ENCODE measurements around the gene ABCC2. TPM values are rescaled to one million over a fixed set of nuclear protein-coding genes. Genes with fewer than 3 reads are reported as not detected.
"Not testable (repeated sequence)": the region's sequence is repeated elsewhere in the genome, so short reads cannot be mapped to it uniquely, and the experiment has no call there.

The ABCC2 gene
- polyA plus RNA-seq, 3 donors, result 10.3 to 11.0 (median 10.3) TPM

DNA sequence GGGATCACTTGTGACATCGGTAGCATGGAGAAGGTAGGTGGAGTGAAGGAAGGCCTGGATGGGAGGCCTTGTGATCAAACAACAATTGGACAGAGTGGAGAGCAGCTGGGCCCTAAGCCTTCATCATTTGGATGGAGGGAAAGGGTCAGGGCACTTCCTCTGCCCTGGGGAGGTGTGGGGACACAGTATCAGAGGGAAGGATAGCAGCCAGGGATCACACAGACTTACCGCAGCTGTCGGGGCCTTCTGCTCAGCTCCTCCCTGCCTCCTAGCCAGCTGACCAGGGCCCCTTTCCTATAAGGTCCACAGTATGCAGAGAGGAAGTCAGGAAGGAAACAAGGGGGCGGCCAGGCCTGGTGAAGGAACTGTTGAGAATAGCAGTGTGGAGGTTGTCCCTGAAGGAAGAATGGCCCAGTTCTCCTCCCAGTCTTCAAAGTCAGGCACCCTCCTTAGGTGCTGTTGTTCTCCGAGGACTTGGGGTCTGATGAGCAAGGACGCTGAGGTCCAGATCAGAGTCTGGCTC, 62.1 kb downstream of the ABCC2 start:
- DNase-seq (ENCODE audit: extremely low read depth in 1 of 11, low read depth in 9 of 11, low spot score in 4 of 11), result no peak

DNA sequence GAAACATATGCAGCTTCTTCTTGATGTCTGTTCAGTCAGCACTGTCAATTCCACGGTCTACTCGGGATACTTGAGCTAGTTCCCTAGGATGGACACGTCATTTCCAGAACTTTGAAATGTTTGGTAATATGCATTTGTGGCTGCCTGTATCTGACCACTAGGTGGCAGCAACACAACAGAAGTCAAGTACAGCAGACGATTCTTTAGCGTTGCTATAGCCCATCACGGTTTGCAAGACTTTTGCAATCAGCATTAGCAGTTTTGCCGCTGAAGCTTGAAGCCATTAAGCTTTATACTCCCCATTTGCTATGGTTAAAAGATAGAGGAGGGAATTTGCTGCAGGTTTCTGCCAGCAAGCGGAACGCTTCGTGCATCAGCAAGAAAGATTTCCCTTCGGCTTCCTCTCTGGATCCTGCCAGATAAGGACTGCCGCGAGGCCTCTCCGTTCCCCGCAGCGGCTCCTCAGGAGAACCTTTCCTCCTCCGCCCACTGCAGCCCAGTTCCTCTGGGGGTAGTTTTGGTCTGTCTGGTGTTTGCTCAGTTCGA, 63.5 kb downstream of the ABCC2 start:
- DNase-seq (ENCODE audit: extremely low read depth in 1 of 11, low read depth in 9 of 11, low spot score in 4 of 11), result peak; percentile 70 to 89 (median 80)

DNA sequence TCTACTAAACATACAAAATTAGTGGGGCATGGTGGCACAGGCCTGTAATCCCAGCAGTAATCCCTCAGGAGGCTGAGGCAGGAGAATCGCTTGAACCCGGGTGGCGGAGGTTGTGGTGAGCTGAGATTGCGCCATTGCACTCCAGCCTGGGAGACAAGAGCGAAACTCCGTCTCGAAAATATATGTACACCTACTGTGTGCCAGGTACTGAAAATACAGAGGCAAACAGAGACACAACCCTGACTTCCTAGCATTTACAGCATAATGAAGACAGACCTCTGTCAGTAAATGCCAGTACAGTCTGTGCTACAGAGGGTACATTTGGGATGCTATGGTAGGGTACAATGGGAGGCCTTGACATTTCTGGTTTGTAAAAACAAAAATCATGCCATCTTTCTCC, 66.6 kb downstream of the ABCC2 start:
- no peak for DNase-seq (ENCODE audit: extremely low read depth in 1 of 11, low read depth in 9 of 11, low spot score in 4 of 11)

DNA sequence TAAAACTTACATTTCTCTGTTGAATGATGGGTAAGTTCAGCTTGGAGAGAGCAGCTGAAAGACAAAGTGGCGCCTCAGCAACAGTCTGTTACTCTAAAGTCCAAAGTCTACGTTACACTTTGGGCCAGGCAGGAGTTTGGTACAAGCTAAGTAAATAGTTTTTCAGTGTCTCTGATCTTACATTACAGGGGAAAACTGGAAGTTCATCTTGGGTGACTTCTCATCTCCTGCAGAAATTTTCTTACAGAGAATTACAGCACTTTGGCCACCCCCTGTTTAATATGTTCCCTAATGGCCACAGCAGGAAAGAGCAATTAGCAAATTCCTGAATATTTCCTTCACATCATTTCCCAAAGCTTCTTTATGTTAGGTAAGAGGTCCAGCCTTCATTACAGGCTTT, 67.1 kb downstream of the ABCC2 start:
- no peak for DNase-seq (ENCODE audit: extremely low read depth in 1 of 11, low read depth in 9 of 11, low spot score in 4 of 11)

DNA sequence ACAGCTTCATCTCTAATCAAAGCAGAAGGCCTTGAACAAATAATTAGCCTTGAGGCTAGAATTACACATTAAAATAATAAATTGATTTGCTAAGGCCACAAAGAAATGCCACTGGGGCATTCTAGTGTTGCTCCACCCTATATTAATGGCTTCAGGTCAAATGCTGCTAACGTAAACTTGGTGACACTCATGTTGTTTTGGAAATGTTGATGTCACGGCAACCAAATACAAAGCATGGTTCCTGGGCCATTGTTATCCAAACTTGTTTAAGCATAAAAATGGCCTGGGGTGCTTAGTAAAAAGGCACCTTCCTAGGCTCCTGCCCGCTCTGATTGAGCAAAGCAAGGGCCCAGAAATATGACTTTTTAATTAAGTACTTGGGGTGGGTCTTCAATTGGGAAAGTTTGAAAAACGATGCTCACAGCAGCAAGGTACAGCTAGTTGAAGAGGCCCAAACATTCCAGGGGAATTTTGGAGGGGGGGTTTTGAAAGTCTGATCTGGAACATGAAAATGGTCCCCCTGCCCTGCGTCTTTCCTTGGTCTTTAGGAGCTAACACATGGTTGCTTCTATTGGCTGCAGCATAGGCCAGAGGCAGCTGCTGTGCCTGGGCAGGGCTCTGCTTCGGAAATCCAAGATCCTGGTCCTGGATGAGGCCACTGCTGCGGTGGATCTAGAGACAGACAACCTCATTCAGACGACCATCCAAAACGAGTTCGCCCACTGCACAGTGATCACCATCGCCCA, 67.8 kb downstream of the ABCC2 start:
- no peak for DNase-seq (ENCODE audit: extremely low read depth in 1 of 11, low read depth in 9 of 11, low spot score in 4 of 11)

DNA sequence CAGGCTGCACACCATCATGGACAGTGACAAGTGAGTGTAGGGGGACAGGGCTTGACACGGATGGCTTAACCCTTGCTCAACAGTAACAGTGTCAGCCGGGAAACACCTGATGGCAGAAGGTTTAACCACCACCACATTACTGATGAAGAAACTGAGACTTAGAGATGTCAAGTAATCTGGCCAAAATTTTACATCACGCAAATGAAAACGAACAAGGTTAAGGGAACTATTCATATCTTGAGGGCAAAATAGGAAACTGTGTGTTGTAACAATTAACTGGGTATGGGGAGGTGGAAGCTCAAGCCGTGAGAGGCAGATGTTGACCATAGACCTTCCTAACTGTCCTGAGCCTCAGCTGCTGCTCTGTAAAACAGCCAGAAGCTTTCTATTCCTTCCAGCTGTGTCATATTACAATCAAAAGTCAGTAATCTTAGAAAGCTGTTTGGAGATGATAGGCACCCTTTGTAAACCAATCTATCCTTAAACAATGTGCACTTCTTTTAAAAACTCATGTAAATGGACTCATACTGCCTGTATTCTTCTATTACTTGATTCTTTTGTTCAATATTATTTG, 68.4 kb downstream of the ABCC2 start:
- DNase-seq (ENCODE audit: extremely low read depth in 1 of 11, low read depth in 9 of 11, low spot score in 4 of 11), result no peak

DNA sequence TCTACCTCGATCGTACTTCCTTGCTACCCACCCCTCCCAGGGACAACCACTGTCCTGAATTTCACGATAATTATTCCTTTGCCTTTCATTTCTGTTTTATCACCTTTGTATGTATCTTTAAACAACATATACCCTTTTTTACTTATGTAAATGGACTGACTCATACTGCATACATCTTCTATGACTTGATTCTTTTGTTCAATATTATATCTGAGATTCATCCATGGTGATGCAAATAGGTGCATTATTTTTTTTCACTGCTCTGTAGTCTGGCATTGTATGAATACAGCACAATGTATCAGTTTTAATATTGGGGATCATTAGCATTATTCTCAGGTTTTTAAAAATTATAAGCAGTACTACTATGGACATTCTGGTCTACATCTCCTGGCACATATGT, 69.4 kb downstream of the ABCC2 start:
- no peak for DNase-seq (ENCODE audit: extremely low read depth in 1 of 11, low read depth in 9 of 11, low spot score in 4 of 11)

DNA sequence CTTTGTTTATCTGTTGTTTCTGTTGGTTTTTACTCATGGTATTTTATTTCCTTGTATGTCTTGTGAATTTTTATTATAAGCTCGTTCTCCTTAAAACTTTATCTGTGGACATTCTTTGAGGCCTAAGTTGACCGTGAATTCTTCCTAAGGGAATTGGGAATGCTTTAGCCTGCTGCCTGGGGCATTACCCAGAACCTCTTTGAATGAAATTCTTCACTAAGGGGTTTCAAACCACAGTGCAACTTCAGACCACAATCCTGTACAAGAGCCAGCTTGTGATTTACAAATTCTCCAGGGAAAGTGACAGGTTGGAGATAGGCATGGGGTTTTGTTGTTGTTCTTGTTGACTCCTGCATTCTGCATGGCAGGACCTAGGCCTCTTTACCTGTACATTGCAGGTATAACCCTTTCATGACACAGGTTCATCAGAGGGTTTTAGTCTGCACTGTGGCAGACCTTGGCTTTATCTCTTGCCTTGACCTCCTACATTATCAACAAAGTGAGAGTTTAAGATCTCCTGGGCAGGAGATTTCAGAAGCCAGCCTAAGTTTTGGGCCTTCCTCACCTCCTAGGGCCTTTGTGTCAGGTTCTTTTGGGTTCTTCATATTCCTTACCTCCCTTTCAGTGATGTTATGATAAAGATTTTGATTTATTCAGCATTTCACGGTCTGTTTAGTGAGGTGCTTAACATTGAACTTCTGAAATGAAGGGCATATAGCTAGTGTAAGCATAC, 70.2 kb downstream of the ABCC2 start:
- DNase-seq (ENCODE audit: extremely low read depth in 1 of 11, low read depth in 9 of 11, low spot score in 4 of 11), result no peak

DNA sequence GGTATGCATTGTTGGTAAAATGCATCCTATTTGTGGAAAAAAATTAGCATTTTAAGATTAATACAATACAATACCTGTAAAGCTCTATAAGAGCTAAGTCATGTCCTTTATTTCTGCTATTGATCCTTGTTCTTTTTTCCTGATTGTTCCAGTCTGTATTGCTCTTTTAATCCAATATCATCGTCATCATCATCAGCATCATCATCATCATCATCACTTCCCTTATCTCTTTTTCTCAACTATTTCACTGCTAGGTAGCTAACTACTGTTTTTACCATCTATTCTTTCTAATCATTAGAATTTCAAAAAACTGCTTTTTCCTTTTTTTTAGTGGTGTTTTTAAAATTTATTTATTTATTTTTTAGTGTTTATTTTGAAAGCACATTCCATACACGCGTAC, 71.2 kb downstream of the ABCC2 start:
- no peak for DNase-seq (ENCODE audit: extremely low read depth in 1 of 11, low read depth in 9 of 11, low spot score in 4 of 11)

DNA sequence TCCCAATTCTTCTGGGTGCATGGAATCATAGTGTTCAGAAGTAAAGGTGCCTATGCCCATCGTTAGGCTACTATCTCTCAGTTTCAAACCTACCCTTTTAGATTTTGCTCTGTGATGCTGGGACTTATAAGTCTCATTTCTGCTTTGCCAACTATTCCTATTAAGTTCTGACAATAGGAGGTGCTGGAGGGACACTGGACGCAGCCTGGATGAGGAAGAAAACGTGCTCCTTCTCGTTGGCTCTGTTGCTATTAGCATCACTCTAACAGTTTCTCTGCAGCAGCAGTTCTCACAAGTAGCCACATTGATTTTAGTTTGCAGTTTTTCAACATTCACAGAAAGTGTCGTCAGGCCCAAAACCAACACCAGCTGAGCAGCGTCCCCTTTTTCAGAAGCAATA, 72.4 kb downstream of the ABCC2 start:
- peak in 7 of 11 donors; percentile 33 to 49 (median 41) for DNase-seq (ENCODE audit: extremely low read depth in 1 of 11, low read depth in 9 of 11, low spot score in 4 of 11)

DNA sequence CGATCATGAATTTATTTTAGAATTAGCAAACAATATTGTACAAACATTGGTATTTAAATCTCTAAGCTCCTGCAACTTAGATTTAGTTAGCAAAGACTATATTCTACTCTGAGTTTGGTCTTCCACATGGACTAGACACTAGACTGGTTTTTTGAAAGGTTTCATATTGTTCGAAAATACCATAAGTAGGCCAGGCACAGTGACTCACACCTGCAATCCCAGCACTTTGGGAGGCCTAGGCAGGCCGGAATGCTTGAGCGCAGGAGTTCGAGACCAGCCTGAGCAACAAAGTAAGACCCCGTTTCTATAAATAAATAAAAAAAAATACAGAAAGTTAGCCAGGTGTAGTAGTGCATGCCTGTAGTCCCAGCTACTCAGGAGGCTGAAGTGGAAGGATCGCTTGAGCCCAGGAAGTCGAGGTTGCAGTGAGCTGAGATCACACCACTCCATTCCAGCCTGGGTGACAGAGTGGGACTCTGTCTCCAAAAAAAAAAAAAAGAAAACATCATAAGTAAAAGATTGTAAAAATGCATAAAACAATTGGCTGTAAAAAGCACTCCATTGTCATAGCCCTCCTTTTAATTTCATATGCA, 73.1 kb downstream of the ABCC2 start:
- no peak for DNase-seq (ENCODE audit: extremely low read depth in 1 of 11, low read depth in 9 of 11, low spot score in 4 of 11)

DNA sequence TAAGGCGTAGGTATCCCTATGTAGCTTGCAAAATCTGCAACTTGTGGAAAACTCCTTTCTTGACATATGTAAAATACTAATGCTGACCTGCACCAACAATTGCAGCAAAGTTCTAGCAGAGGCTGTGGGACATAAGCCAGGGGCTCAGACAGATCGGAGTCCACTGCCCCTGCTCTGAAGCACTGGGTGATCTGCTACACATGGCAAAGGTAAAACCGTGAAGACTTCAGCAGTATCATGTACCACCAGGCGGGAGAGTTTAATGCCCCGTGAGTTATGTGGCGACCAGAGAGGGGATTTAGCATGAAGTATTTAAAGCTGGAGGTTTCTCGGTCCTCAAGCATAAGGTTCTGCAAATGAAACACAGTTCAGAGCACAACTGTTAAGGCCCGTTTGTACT, 76.4 kb downstream of the ABCC2 start:
- DNase-seq (ENCODE audit: extremely low read depth in 1 of 11, low read depth in 9 of 11, low spot score in 4 of 11), result peak in 1 of 11 donors; percentile 25

DNA sequence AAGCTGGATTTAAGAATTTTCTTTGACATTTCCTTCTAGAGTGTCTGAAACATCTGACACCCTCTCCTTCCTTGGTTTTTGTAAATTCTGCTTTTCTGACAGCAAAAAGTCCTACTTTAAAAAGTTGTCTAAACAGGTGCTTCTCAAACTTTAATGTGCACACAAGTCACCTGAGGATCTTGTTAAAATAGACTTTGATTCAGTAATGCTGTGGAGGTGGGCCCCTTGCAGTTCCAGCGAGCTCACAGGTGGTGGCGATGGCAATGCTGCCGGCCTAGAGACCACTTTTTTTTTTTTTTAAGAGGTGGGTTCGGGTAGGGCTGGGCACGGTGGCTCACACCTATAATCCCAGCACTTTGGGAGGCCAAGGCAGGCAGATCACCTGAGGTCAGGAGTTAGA, 77.1 kb downstream of the ABCC2 start:
- DNase-seq (ENCODE audit: extremely low read depth in 1 of 11, low read depth in 9 of 11, low spot score in 4 of 11), result no peak

DNA sequence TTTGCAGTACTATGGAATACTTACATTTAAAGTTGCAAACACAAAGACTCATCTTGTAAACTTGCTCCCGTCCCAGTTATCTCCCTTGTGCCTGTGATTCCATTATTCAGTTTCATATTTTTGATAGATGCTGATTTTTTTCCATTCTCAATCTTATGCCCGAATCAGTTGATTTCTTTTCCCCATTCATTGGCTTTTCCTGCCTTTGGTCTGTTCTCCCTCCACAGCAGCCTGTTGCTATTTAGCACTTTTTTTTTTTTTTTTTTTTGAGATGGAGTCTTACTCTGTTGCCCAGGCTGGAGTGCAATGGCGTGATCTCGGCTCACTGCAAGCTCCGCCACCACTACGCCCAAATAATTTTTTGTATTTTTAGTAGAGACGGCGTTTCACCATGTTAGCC, 78.0 kb downstream of the ABCC2 start:
- DNase-seq (ENCODE audit: extremely low read depth in 1 of 11, low read depth in 9 of 11, low spot score in 4 of 11), result no peak

DNA sequence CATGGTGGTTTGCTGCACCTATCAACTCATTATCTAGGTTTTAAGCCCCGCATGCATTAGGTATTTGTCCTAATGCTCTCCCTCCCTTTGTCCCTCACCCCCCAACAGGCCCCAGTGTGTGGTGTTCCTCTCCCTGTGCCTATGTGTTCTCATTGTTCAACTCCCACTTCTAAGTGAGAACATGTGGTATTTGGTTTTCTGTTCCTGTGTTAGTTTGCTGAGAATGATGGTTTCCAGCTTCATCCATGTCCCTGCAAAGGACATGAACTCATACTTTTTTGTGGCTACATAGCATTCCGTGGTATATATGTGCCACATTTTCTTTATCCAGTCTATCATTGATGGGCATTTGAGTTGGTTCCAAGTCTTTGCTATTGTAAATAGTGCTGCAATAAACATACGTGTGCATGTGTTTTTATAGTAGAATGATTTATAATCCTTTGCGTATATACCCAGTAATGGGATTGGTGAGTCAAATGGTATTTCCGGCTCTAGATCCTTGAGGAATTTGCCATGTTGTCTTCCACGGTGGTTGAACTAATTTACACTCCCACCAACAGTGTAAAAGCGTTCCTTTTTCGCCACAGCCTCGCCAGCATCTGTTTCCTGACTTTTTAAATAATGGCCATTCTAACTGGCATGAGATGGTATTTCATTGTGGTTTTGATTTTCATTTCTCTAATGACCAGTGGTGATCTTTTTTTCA, 81.2 kb downstream of the ABCC2 start:
- not testable (repeated sequence) for DNase-seq (ENCODE audit: extremely low read depth in 1 of 11, low read depth in 9 of 11, low spot score in 4 of 11)

DNA sequence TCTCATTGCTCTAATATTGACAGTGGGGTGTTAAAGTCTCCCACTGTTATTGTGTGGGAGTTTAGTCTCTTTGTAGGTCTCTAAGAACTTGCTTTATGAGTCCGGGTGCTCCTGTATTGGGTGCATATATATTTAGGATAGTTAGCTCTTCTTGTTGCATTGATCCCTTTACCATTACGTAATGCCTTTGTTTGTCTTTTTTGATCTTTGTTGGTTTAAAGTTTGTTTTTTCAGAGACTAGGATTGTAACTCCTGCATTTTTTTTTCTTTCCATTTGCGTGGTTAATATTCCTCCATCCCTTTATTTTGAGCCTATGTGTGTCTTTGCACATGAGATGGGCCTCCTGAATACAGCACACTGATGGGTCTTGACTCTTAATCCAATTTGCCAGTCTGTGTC, 84.8 kb downstream of the ABCC2 start:
- DNase-seq (ENCODE audit: extremely low read depth in 1 of 11, low read depth in 9 of 11, low spot score in 4 of 11), result not testable (repeated sequence)

DNA sequence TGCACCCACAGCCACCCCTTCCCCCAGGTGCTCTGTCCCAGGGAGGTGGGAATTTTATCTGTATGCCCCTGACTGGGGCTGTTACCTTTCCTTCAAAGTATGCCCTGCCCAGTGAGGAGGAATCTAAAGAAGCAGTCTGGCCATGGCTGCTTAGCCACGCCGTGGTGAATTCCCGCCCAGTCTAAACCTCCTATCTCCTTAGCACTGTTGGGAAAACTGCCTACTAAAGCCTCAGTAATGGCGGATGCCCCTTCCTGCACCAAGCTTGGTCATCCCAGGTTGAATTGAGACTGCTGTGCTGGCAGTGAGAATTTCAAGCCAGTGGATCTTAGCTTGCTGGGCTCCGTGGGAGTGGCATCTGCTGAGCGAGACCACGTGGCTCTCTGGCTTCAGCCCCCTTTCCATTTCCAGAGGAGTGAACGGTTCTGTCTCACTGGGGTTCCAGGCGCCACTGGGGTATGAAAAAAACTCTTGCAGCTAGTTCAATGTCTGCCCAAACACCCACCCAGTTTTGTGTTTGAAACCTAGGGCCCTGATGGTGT, 87.2 kb downstream of the ABCC2 start:
- DNase-seq (ENCODE audit: extremely low read depth in 1 of 11, low read depth in 9 of 11, low spot score in 4 of 11), result no peak

DNA sequence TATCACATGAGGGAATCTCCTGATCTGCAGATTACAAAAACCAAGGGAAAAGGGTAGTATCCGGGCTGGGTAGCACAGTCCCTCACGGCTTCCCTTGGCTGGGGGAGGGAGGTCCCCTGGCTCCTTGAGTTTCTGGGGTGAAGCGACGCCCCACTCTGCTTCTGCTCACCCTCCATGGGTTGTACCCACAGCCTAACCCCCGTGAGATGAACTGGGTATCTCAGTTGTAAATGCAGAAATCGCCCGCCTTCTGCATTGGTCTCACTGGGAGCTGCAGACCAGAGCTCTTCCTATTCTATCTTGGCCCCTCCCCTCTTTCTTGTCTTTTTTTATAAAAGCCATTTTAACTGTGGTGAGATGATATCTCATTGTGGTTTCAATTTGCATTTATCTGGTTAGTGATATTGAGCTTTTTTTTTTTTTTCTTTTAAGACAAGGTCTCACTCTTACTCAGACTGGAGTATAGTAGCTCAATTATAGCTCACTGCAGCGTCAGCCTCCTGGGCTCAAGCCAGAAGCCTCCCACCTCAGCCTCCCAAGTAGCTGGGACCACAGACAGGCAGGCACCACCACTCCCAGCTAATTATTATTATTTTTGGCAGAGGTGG, 87.8 kb downstream of the ABCC2 start:
- DNase-seq (ENCODE audit: extremely low read depth in 1 of 11, low read depth in 9 of 11, low spot score in 4 of 11), result no peak

Measured in renal cortex interstitium (tissue), 11 donors.